Kasumi-1 (cell line): ENCODE data around the gene GATC.

Source experiments
- DNase-seq, 2 experiments: peaks; one replicate each; lab custom pipeline; 2025; lab: John Stamatoyannopoulos, UW

GATC gene

DNA sequence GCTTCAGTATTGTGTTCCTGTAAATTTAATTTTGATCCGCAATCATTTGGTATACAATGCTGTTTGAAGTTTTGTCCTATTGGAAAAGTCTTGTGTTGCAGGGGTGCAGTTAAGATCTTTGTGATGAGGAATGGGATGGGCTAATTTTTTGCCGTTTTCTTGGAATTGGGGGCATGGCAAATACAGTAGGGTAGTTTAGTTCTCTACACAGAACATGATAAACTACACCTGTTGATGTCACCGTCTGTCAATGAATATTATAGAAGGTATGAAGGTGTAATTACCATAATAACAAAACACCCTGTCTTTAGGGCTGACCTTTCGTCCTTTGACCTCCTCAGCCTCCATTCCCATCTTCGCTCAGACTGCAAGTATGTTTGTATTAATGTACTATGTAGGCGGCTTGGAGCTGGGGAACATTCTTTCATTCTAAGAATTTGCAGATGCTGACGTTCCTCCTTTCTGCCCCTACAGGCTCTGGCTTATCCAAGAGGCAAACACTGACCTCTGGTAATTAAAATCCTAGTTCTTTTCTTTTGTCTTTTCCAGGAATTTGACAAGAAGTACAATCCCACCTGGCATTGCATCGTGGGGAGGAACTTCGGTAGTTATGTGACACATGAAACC lies 51.4 kb downstream of the GATC start:
- no peak for DNase-seq

DNA sequence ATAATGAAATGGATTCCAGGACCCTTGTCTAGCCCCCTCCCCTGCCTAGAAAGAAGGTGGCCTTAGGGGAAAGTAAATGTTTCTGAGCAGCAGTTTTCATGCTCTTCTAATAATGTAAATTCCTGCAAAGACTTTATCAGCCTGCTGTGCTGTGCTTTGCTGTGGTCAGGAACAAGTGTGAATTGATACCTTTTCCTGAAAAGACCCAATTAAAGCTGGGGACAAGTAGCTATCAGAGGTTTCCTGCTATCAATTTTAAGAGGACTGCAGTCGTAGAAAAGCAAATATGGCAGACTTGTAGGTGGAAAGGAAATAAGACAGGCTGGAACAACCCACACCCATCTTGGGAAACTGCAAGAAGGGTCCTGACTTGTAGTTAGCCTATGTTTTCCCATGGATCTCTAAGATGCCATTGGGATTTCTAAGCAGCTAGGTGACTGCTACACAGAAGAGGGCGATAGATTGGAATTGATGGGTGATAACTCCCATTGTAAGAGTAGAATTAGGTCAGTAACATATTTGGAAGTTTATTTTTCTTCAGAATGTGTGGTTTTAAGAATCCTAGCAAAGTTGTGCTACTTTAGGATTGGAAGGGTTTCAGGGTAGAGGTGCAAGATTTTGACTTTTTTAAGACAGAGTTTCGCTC lies 52.7 kb downstream of the GATC start:
- no peak for DNase-seq

DNA sequence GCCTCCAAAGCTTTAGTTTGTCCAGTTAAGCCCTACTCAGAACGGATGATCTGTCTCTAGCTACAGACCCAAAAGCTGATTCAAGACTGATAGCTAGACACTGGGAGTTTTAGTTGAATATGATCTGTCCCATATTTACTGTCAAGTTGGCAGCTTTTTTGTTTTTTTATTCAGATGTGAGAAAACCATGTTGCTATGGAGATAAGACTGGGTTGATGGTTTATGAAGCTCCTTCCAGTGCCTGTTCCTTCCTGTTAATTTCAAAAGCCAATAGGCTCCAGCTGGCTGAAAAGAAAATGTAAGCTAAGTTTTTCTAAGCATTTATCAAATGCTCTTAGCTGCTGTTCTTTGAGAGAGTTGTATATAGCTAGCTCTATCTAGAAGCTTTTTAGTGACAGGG lies 54.3 kb downstream of the GATC start:
- no peak for DNase-seq

DNA sequence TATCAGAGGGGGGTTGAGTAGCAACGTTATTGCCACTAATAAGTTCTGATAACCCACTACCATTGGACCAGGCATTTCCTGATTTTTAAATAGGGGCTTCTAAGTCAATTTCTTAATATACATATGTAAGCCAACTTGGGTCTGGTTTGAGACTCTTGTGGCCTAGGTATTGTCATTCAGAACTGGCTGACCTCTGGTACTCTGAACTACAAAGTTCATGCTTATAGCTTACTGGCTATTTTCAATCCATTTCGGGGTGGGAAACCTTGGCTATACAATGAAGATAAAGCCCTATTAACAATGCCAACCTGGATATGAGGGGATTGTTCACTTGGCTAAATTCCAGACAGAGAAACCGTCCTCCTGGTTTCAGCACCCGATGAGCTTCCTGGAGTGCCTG lies 58.3 kb downstream of the GATC start:
- no peak for DNase-seq

DNA sequence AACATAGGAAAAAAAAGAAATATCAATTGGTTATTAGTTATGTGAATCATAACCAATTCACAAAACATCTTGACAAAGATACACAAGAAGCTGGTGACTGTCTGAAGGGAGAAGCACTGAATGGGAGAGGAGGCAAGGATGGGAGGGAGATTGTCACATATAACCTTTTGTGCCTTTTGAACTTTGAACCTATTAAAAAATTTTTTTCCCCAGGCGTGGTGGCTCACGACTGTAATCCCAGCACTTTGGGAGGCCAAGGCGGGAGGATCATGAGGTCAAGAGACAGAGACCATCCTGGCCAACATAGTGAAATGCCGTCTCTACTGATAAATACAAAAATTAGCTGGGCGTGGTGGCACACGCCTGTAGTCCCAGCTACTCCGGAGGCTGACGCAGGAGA lies 62.3 kb downstream of the GATC start:
- no peak for DNase-seq
